WI38 (cell line): ENCODE measurements around the gene PLA2G4D.

ENCODE experiments used
- H3K4me3 ChIP-seq: 2 replicates; pipeline ENCODE4 v1.5.1; 2011; ENCODE audit warnings: low read depth, mild to moderate bottlenecking, control low read depth, low read length
- TF ChIP-seq, protein P1 (sequence below): IDR thresholded peaks from 2 replicates; pipeline ENCODE4 v1.5.1; 2012; ENCODE audit warnings: low read depth, mild to moderate bottlenecking, control low read depth, low read length

The PLA2G4D gene

DNA sequence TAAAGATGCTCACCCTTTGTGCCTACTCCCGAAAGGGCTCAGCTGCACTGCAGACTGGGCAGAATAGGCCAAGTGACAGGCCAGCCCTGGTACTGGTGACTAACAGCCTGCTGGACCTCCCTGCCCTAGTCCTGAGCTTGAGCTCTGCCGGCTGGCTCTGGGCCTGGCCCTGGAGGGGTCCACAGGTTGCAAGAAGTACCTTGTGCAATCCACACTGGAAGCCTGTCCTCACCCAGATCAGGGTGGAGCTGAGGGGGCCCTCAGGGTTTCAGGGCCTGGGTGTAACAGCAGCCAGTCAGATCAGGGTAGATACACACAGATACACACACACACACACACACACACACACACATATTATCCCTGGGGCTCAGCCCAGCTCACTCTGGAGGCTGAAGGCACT lies 27.3 kb upstream of the PLA2G4D start:
- no peak overlapping the region for H3K4me3 ChIP-seq
- TF ChIP-seq, protein P1, sequence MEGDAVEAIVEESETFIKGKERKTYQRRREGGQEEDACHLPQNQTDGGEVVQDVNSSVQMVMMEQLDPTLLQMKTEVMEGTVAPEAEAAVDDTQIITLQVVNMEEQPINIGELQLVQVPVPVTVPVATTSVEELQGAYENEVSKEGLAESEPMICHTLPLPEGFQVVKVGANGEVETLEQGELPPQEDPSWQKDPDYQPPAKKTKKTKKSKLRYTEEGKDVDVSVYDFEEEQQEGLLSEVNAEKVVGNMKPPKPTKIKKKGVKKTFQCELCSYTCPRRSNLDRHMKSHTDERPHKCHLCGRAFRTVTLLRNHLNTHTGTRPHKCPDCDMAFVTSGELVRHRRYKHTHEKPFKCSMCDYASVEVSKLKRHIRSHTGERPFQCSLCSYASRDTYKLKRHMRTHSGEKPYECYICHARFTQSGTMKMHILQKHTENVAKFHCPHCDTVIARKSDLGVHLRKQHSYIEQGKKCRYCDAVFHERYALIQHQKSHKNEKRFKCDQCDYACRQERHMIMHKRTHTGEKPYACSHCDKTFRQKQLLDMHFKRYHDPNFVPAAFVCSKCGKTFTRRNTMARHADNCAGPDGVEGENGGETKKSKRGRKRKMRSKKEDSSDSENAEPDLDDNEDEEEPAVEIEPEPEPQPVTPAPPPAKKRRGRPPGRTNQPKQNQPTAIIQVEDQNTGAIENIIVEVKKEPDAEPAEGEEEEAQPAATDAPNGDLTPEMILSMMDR = no peak

- H3K4me3 ChIP-seq = no peak overlapping the region
- TF ChIP-seq, protein P1 = no peak
Measured at GRCh38 chr15:42121021-42121420, 26.7 kb upstream of the PLA2G4D start.

DNA sequence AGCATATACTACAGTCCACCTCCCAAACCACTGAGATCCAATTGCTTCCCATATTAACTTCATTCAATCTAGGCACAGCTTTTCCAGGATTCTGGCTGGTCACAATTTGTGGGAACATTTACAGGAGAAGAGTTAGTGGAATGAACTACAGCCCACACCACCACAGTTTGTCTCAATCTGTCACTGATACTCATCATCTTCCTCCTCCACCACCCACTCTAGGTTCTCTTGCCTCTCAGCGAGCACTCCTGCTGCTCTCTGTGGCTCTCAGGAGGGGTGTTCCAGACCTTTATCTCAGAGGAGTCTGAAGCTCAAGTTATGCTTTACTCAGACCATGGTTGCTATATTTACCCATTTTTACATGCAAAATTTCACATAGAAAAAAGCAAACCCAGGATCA lies 25.9 kb upstream of the PLA2G4D start:
- TF ChIP-seq, protein P1 = no peak
- no peak overlapping the region for H3K4me3 ChIP-seq

DNA sequence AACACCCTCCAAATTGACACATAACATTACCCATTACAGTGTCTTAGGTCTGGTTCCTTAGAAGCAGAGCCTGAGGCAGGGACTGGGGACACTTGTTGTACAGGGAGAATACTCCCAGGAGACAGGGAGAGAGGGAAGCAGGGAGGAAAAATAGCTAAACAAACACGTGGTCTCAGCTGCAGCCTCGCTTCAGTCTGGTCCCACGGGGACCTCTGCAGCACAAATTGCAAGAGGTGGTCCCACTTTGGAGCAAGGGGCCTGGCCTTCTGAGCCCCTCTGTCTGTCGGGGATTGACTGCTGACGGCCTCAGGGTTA lies 25.0 kb upstream of the PLA2G4D start:
- no peak overlapping the region for H3K4me3 ChIP-seq

DNA sequence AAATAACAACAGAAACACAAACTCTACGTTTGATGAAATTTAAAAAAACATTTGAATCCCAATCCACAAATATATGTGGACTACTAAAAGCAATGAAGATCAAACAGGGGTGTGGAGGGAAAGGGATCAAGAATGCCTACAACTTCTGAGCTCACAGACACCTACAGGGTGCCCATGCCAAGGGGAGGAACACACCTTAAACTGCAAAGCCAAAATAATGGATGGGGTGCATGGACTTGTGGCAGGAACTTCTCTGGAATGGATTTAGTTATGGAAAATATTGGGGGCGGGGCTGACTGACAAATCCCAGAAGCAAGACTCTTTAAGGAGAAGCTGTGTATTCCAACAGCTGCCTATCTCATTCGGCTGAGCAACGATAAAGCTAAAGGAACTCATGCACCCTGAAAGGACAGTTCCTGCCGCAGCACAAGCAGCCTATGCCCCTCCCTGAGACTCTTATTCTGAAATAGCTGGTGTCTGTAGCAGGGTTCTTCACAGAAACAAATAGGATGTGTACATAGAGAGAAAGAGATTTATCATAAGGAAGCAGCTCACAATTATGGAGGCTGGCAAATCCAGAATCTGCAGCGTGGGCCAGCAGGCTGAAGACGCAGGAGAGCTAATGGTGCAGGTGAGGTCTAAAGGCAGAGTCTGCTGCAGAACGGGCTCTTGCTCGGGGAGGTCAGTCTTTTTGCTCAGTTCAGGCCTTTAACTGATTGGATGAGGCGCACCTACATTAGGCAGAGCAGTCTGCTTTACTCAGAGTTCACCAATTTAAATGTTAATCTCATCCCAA lies 24.5 kb upstream of the PLA2G4D start:
- TF ChIP-seq, protein P1 = no peak
- H3K4me3 ChIP-seq = no peak overlapping the region

More for the DNA sequence above, 25.0 kb upstream of the PLA2G4D start:
- TF ChIP-seq, protein P1 = no peak

GRCh38 chr15:42111924-42112323 lies 17.6 kb upstream of the PLA2G4D start:
- TF ChIP-seq, protein P1 = no peak
- no peak overlapping the region for H3K4me3 ChIP-seq

GRCh38 chr15:42110367-42110766 lies 16.0 kb upstream of the PLA2G4D start:
- no peak overlapping the region for H3K4me3 ChIP-seq
- TF ChIP-seq, protein P1 = no peak
